Astrocyte (in vitro differentiated cells and primary cell): ENCODE measurements around the gene GRPEL2. TPM values are rescaled to one million over a fixed set of nuclear protein-coding genes. Genes with fewer than 3 reads are reported as not detected.

Experiments used
- DNase-seq: peaks from one replicate; pipeline ENCODE4 v3.0.0-alpha.2; 2010; ENCODE audit warnings: low read depth
- FAIRE-seq: peaks from 2 replicates; lab custom pipeline; 2011; peaks lifted over from hg19 to GRCh38; lab: Jason Lieb, UNC
- H2AFZ ChIP-seq: 2 replicates; pipeline ENCODE4 v1.6.0; 2012; ENCODE audit warnings: low read depth, low read length, inconsistent platforms
- H3K27ac ChIP-seq: 2 replicates; pipeline ENCODE4 v1.5.1; 2011; ENCODE audit warnings: low read depth, low read length, inconsistent platforms
- H3K27me3 ChIP-seq: 2 replicates; pipeline ENCODE4 v1.6.0; 2011; ENCODE audit warnings: low read length, inconsistent platforms; ENCODE audit not compliant: insufficient read depth
- H3K36me3 ChIP-seq: 2 replicates; pipeline ENCODE4 v1.5.1; 2011; ENCODE audit warnings: low read length, inconsistent platforms; ENCODE audit not compliant: insufficient read depth
- H3K4me1 ChIP-seq: 2 replicates; pipeline ENCODE4 v1.5.1; 2011; ENCODE audit warnings: low read length, inconsistent platforms; ENCODE audit not compliant: insufficient read depth
- H3K4me2 ChIP-seq: 2 replicates; pipeline ENCODE4 v1.6.0; 2012; ENCODE audit warnings: low read length, inconsistent platforms
- H3K4me3 ChIP-seq: 2 replicates; pipeline ENCODE4 v1.5.1; 2011; ENCODE audit warnings: low read depth, mild to moderate bottlenecking, low read length, inconsistent platforms; ENCODE audit not compliant: insufficient read depth
- H3K79me2 ChIP-seq: 2 replicates; pipeline ENCODE4 v1.6.0; 2012; ENCODE audit warnings: mild to moderate bottlenecking, low read length, inconsistent platforms; ENCODE audit not compliant: insufficient read depth
- H3K9ac ChIP-seq: 2 replicates; pipeline ENCODE4 v1.6.0; 2012; ENCODE audit warnings: mild to moderate bottlenecking, low read length, inconsistent platforms
- H3K9me3 ChIP-seq: 2 replicates; pipeline ENCODE4 v1.5.1; 2012; ENCODE audit warnings: low read depth, mild to moderate bottlenecking, low read length, inconsistent platforms; ENCODE audit not compliant: insufficient read depth
- H4K20me1 ChIP-seq: 2 replicates; pipeline ENCODE4 v1.6.0; 2012; ENCODE audit warnings: low read length, inconsistent platforms; ENCODE audit not compliant: insufficient read depth
- H3K27ac Mint-ChIP-seq: one replicate; pipeline ENCODE4 v1.8.0; 2021; ENCODE audit warnings: mild to moderate bottlenecking, mixed read lengths; ENCODE audit not compliant: unreplicated experiment
- H3K27me3 Mint-ChIP-seq: one replicate; pipeline ENCODE4 v1.8.0; 2021; ENCODE audit warnings: low read depth, mixed read lengths; ENCODE audit not compliant: unreplicated experiment
- H3K36me3 Mint-ChIP-seq: one replicate; pipeline ENCODE4 v1.8.0; 2021; ENCODE audit warnings: low read depth, mixed read lengths; ENCODE audit not compliant: unreplicated experiment
- H3K4me1 Mint-ChIP-seq: one replicate; pipeline ENCODE4 v1.8.0; 2021; ENCODE audit warnings: low read depth, mixed read lengths; ENCODE audit not compliant: unreplicated experiment
- H3K4me3 Mint-ChIP-seq: one replicate; pipeline ENCODE4 v1.8.0; 2021; ENCODE audit warnings: mild to moderate bottlenecking, moderate library complexity, mixed read lengths; ENCODE audit not compliant: unreplicated experiment
- H3K9me3 Mint-ChIP-seq: one replicate; pipeline ENCODE4 v1.8.0; 2021; ENCODE audit warnings: mild to moderate bottlenecking, mixed read lengths; ENCODE audit not compliant: unreplicated experiment
- EZH2 ChIP-seq: IDR thresholded peaks from 2 replicates; pipeline ENCODE4 v1.6.1; 2012; ENCODE audit warnings: mild to moderate bottlenecking, low read length, inconsistent platforms; ENCODE audit not compliant: insufficient read depth
- total RNA-seq: library from RNA; stranded (reverse); gene quantifications from 2 replicates; pipeline ENCODE4 v1.2.1, GENCODE V29; 2021
- TF ChIP-seq, protein P1 (sequence below): IDR thresholded peaks from 2 replicates; pipeline ENCODE4 v1.5.1; 2011; ENCODE audit warnings: low read depth, mild to moderate bottlenecking, inconsistent platforms, low read length, moderate library complexity; ENCODE audit not compliant: insufficient read depth

GRPEL2 gene
- total RNA-seq, 1 donor from 2014 or later = 26.0 TPM

GRCh38 chr5:149320791-149321330, 24.4 kb upstream of the GRPEL2 start:
- peak; percentile 91 for DNase-seq
- H3K4me2 ChIP-seq = peak overlapping the region; percentile 34
- no peak overlapping the region for H3K4me3 Mint-ChIP-seq
- no peak for TF ChIP-seq EZH2
- TF ChIP-seq, protein P1, sequence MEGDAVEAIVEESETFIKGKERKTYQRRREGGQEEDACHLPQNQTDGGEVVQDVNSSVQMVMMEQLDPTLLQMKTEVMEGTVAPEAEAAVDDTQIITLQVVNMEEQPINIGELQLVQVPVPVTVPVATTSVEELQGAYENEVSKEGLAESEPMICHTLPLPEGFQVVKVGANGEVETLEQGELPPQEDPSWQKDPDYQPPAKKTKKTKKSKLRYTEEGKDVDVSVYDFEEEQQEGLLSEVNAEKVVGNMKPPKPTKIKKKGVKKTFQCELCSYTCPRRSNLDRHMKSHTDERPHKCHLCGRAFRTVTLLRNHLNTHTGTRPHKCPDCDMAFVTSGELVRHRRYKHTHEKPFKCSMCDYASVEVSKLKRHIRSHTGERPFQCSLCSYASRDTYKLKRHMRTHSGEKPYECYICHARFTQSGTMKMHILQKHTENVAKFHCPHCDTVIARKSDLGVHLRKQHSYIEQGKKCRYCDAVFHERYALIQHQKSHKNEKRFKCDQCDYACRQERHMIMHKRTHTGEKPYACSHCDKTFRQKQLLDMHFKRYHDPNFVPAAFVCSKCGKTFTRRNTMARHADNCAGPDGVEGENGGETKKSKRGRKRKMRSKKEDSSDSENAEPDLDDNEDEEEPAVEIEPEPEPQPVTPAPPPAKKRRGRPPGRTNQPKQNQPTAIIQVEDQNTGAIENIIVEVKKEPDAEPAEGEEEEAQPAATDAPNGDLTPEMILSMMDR = no peak
- peaks cover 10% of the 10 kb centered on the region for H3K4me1 ChIP-seq
- H3K27me3 ChIP-seq = no peaks in the 10 kb centered on the region
- H3K36me3 ChIP-seq = no peaks in the 10 kb centered on the region
- H3K9me3 Mint-ChIP-seq = no peaks in the 10 kb centered on the region
- H3K79me2 ChIP-seq = no peaks in the 10 kb centered on the region
- no peaks in the 10 kb centered on the region for H4K20me1 ChIP-seq
- H3K27ac Mint-ChIP-seq = peak overlapping the region; percentile 95
- peak overlapping the region; percentile 20 for H3K9ac ChIP-seq
- peak overlapping the region; percentile 47 for H3K27ac ChIP-seq
- peaks cover 3% of the 10 kb centered on the region for H3K36me3 Mint-ChIP-seq
- no peaks in the 10 kb centered on the region for H3K9me3 ChIP-seq
- peaks cover 36% of the 10 kb centered on the region for H3K4me1 Mint-ChIP-seq
- peak; percentile 62 for FAIRE-seq
- peak overlapping the region; percentile 73 for H2AFZ ChIP-seq
- H3K4me3 ChIP-seq = no peak overlapping the region
- H3K27me3 Mint-ChIP-seq = no peaks in the 10 kb centered on the region

GRCh38 chr5:149322518-149322917, 22.8 kb upstream of the GRPEL2 start:
- Histone ChIP-seq H3K27me3 (no peaks in the 10 kb centered on the region), H3K4me3 (no peak overlapping the region), H3K4me2 (no peak overlapping the region), H3K36me3 (no peaks in the 10 kb centered on the region), H3K79me2 (no peaks in the 10 kb centered on the region), H3K4me1 (peaks cover 10% of the 10 kb centered on the region), H2AFZ (no peak overlapping the region), H3K9ac (no peak overlapping the region), H4K20me1 (no peaks in the 10 kb centered on the region), H3K27ac (no peak overlapping the region), H3K9me3 (no peaks in the 10 kb centered on the region)
- Mint-ChIP-seq H3K27ac (no peak overlapping the region), H3K36me3 (peaks cover 5% of the 10 kb centered on the region), H3K4me3 (no peak overlapping the region), H3K27me3 (no peaks in the 10 kb centered on the region), H3K9me3 (no peaks in the 10 kb centered on the region), H3K4me1 (peaks cover 38% of the 10 kb centered on the region)
- FAIRE-seq (no peak), DNase-seq (no peak)
- TF ChIP-seq, protein P1 = no peak
- TF ChIP-seq EZH2 = no peak

GRCh38 chr5:149323210-149323609, 22.1 kb upstream of the GRPEL2 start:
- no peaks in the 10 kb centered on the region for H3K9me3 ChIP-seq
- no peak for TF ChIP-seq EZH2
- TF ChIP-seq, protein P1 = no peak
- H3K79me2 ChIP-seq = no peaks in the 10 kb centered on the region
- H3K9me3 Mint-ChIP-seq = no peaks in the 10 kb centered on the region
- H3K27ac ChIP-seq = no peak overlapping the region
- no peak overlapping the region for H3K9ac ChIP-seq
- H3K4me3 ChIP-seq = no peak overlapping the region
- no peaks in the 10 kb centered on the region for H4K20me1 ChIP-seq
- H3K4me3 Mint-ChIP-seq = no peak overlapping the region
- H3K4me1 Mint-ChIP-seq = peaks cover 38% of the 10 kb centered on the region
- DNase-seq = no peak
- H3K27me3 Mint-ChIP-seq = no peaks in the 10 kb centered on the region
- H3K27ac Mint-ChIP-seq = no peak overlapping the region
- H3K4me1 ChIP-seq = peaks cover 10% of the 10 kb centered on the region
- H2AFZ ChIP-seq = no peak overlapping the region
- no peak for FAIRE-seq
- peaks cover 5% of the 10 kb centered on the region for H3K36me3 Mint-ChIP-seq
- no peaks in the 10 kb centered on the region for H3K27me3 ChIP-seq
- no peaks in the 10 kb centered on the region for H3K36me3 ChIP-seq
- H3K4me2 ChIP-seq = no peak overlapping the region
